HG03103 (cell line): ENCODE results near the gene FOXP1.

Experiments
- ATAC-seq: cut with Tn5 transposase; IDR thresholded peaks from one replicate; pipeline ENCODE4 v1.9.1; 2021; ENCODE audit warnings: low read depth; ENCODE audit not compliant: unreplicated experiment

The FOXP1 gene

GRCh38 chr3:71290301-71290700 lies 293.2 kb downstream of the FOXP1 start:
- ATAC-seq: no peak

GRCh38 chr3:71288269-71288930 lies 295.1 kb downstream of the FOXP1 start:
- no peak for ATAC-seq

- ATAC-seq: no peak
These were observed 298.4 kb downstream of the FOXP1 start for GRCh38 chr3:71285086-71285485.

GRCh38 chr3:71282976-71283375 lies 300.6 kb downstream of the FOXP1 start:
- no peak for ATAC-seq

- ATAC-seq: no peak
These were observed 302.2 kb downstream of the FOXP1 start for GRCh38 chr3:71281280-71281679.

GRCh38 chr3:71277341-71277740 lies 306.2 kb downstream of the FOXP1 start:
- ATAC-seq: no peak

GRCh38 chr3:71276531-71276930 lies 307.0 kb downstream of the FOXP1 start:
- ATAC-seq: no peak

- ATAC-seq: no peak
These were observed 310.1 kb downstream of the FOXP1 start for GRCh38 chr3:71273453-71273852.

GRCh38 chr3:71271596-71271995 lies 311.9 kb downstream of the FOXP1 start:
- no peak for ATAC-seq

GRCh38 chr3:71269906-71270305 lies 313.6 kb downstream of the FOXP1 start:
- no peak for ATAC-seq

GRCh38 chr3:71268462-71268999 lies 315.0 kb downstream of the FOXP1 start:
- ATAC-seq: no peak

- no peak for ATAC-seq
These were observed 316.7 kb downstream of the FOXP1 start for GRCh38 chr3:71266875-71267274.

- no peak for ATAC-seq
These were observed 318.1 kb downstream of the FOXP1 start for GRCh38 chr3:71265365-71265915.

GRCh38 chr3:71264840-71265239 lies 318.7 kb downstream of the FOXP1 start:
- no peak for ATAC-seq

GRCh38 chr3:71262364-71263265 lies 320.9 kb downstream of the FOXP1 start:
- no peak for ATAC-seq

- ATAC-seq: no peak
These were observed 322.7 kb downstream of the FOXP1 start for GRCh38 chr3:71260782-71261181.

- ATAC-seq: no peak
These were observed 325.0 kb downstream of the FOXP1 start for GRCh38 chr3:71258526-71258925.

GRCh38 chr3:71258116-71258515 lies 325.4 kb downstream of the FOXP1 start:
- no peak for ATAC-seq

GRCh38 chr3:71255498-71255897 lies 328.0 kb downstream of the FOXP1 start:
- ATAC-seq: no peak

GRCh38 chr3:71254281-71255057 lies 329.1 kb downstream of the FOXP1 start:
- ATAC-seq: no peak

- ATAC-seq: no peak
These were observed 330.4 kb downstream of the FOXP1 start for GRCh38 chr3:71253169-71253568.
